VCaP (cell line): Measurements from ENCODE around the gene PEX6.

Experiments used
- H3K27ac ChIP-seq: fragments of 450-650 bp; 2 replicates; pipeline ENCODE4 v1.5.1; 2017
- CTCF ChIP-seq: fragments of 450-650 bp; conservative IDR thresholded peaks from 2 replicates; pipeline ENCODE4 v1.5.1; 2017; ENCODE audit warnings: mild to moderate bottlenecking, moderate library complexity

PEX6 gene

GRCh38 chr6:42937548-42938427, 41.2 kb downstream of the PEX6 start:
- H3K27ac ChIP-seq, result no peak overlapping the region
- TF ChIP-seq CTCF, result no peak

GRCh38 chr6:42936398-42936797, 42.6 kb downstream of the PEX6 start:
- TF ChIP-seq CTCF, result no peak
- no peak overlapping the region for H3K27ac ChIP-seq

GRCh38 chr6:42935322-42935721, 43.7 kb downstream of the PEX6 start:
- TF ChIP-seq CTCF, result no peak
- no peak overlapping the region for H3K27ac ChIP-seq

- H3K27ac ChIP-seq, result no peak overlapping the region
- TF ChIP-seq CTCF, result no peak
Observed at GRCh38 chr6:42933205-42933604, 45.8 kb downstream of the PEX6 start.

GRCh38 chr6:42932412-42932811, 46.6 kb downstream of the PEX6 start:
- no peak for TF ChIP-seq CTCF

GRCh38 chr6:42929821-42930360, 49.1 kb downstream of the PEX6 start:
- TF ChIP-seq CTCF, result no peak
- H3K27ac ChIP-seq, result peak overlapping the region; percentile 87

More at GRCh38 chr6:42932412-42932811, 46.6 kb downstream of the PEX6 start:
- H3K27ac ChIP-seq, result no peak overlapping the region

- H3K27ac ChIP-seq, result peak within 1 kb of the TSS; percentile 87
Observed at GRCh38 chr6:42928986-42929820, 49.8 kb downstream of the PEX6 start, which contains the start of gene CNPY3. TSS of gene CNPY3 (plus strand) at chr6:42929480. CDS start at chr6:42929571, 91 bp downstream.

More at GRCh38 chr6:42928986-42929820, 49.8 kb downstream of the PEX6 start, which contains the start of gene CNPY3:
- TF ChIP-seq CTCF, result no peak
